Astrocyte (in vitro differentiated cells and primary cell): ENCODE data around the gene COX19. TPM values are rescaled to one million over a fixed set of nuclear protein-coding genes. Genes with fewer than 3 reads are reported as not detected.

ENCODE experiments used
- DNase-seq: peaks from one replicate; pipeline ENCODE4 v3.0.0-alpha.2; 2010; ENCODE audit warnings: low read depth
- FAIRE-seq: peaks from 2 replicates; lab custom pipeline; 2011; peaks lifted over from hg19 to GRCh38; lab: Jason Lieb, UNC
- H2AFZ ChIP-seq: 2 replicates; pipeline ENCODE4 v1.6.0; 2012; ENCODE audit warnings: low read depth, low read length, inconsistent platforms
- H3K27ac ChIP-seq: 2 replicates; pipeline ENCODE4 v1.5.1; 2011; ENCODE audit warnings: low read depth, low read length, inconsistent platforms
- H3K27me3 ChIP-seq: 2 replicates; pipeline ENCODE4 v1.6.0; 2011; ENCODE audit warnings: low read length, inconsistent platforms; ENCODE audit not compliant: insufficient read depth
- H3K36me3 ChIP-seq: 2 replicates; pipeline ENCODE4 v1.5.1; 2011; ENCODE audit warnings: low read length, inconsistent platforms; ENCODE audit not compliant: insufficient read depth
- H3K4me1 ChIP-seq: 2 replicates; pipeline ENCODE4 v1.5.1; 2011; ENCODE audit warnings: low read length, inconsistent platforms; ENCODE audit not compliant: insufficient read depth
- H3K4me2 ChIP-seq: 2 replicates; pipeline ENCODE4 v1.6.0; 2012; ENCODE audit warnings: low read length, inconsistent platforms
- H3K4me3 ChIP-seq: 2 replicates; pipeline ENCODE4 v1.5.1; 2011; ENCODE audit warnings: low read depth, mild to moderate bottlenecking, low read length, inconsistent platforms; ENCODE audit not compliant: insufficient read depth
- H3K79me2 ChIP-seq: 2 replicates; pipeline ENCODE4 v1.6.0; 2012; ENCODE audit warnings: mild to moderate bottlenecking, low read length, inconsistent platforms; ENCODE audit not compliant: insufficient read depth
- H3K9ac ChIP-seq: 2 replicates; pipeline ENCODE4 v1.6.0; 2012; ENCODE audit warnings: mild to moderate bottlenecking, low read length, inconsistent platforms
- H3K9me3 ChIP-seq: 2 replicates; pipeline ENCODE4 v1.5.1; 2012; ENCODE audit warnings: low read depth, mild to moderate bottlenecking, low read length, inconsistent platforms; ENCODE audit not compliant: insufficient read depth
- H4K20me1 ChIP-seq: 2 replicates; pipeline ENCODE4 v1.6.0; 2012; ENCODE audit warnings: low read length, inconsistent platforms; ENCODE audit not compliant: insufficient read depth
- H3K27ac Mint-ChIP-seq: one replicate; pipeline ENCODE4 v1.8.0; 2021; ENCODE audit warnings: mild to moderate bottlenecking, mixed read lengths; ENCODE audit not compliant: unreplicated experiment
- H3K27me3 Mint-ChIP-seq: one replicate; pipeline ENCODE4 v1.8.0; 2021; ENCODE audit warnings: low read depth, mixed read lengths; ENCODE audit not compliant: unreplicated experiment
- H3K36me3 Mint-ChIP-seq: one replicate; pipeline ENCODE4 v1.8.0; 2021; ENCODE audit warnings: low read depth, mixed read lengths; ENCODE audit not compliant: unreplicated experiment
- H3K4me1 Mint-ChIP-seq: one replicate; pipeline ENCODE4 v1.8.0; 2021; ENCODE audit warnings: low read depth, mixed read lengths; ENCODE audit not compliant: unreplicated experiment
- H3K4me3 Mint-ChIP-seq: one replicate; pipeline ENCODE4 v1.8.0; 2021; ENCODE audit warnings: mild to moderate bottlenecking, moderate library complexity, mixed read lengths; ENCODE audit not compliant: unreplicated experiment
- H3K9me3 Mint-ChIP-seq: one replicate; pipeline ENCODE4 v1.8.0; 2021; ENCODE audit warnings: mild to moderate bottlenecking, mixed read lengths; ENCODE audit not compliant: unreplicated experiment
- EZH2 ChIP-seq: IDR thresholded peaks from 2 replicates; pipeline ENCODE4 v1.6.1; 2012; ENCODE audit warnings: mild to moderate bottlenecking, low read length, inconsistent platforms; ENCODE audit not compliant: insufficient read depth
- total RNA-seq: library from RNA; stranded (reverse); gene quantifications from 2 replicates; pipeline ENCODE4 v1.2.1, GENCODE V29; 2021
- TF ChIP-seq, protein P1 (sequence below): IDR thresholded peaks from 2 replicates; pipeline ENCODE4 v1.5.1; 2011; ENCODE audit warnings: low read depth, mild to moderate bottlenecking, inconsistent platforms, low read length, moderate library complexity; ENCODE audit not compliant: insufficient read depth

Gene COX19
- total RNA-seq, 1 donor from 2014 or later: 13.4 TPM

DNA sequence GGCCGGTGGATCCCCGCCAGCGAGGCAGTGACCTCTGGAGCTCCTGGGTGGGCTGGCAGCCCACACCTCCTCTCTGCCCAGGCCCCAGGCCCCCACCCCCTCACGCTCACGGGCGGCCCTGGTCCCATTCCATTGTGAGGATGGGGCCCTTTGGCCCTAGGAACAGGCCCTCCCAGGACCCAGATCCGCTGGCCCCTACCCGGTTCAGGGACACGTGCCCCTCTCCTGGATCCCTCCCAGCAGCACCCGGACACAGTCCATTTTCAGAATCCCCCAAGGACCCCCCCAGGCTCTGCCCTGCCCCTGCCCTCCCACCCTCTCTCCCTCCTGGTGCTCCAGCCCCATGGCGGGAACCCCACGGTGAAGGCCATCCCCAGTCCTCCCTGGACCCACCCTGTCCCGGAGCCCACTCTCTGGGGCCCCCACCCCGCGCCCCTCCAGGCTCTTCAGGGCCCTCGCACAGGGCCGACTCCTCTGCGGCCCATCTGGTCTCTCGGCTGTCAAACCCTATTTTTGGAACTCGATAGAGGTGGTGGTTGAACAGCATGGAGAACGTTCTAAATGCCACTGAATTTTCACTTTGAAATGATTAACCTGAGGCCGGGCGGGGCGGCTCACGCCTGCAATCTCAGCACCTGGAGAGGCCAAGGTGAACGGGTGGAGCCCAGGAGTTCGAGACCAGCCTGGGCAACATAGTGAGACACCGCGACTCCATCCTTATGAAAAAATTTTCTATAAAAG lies 28.9 kb downstream of the COX19 start:
- H3K4me3 Mint-ChIP-seq: no peak overlapping the region
- Histone ChIP-seq H4K20me1 (no peaks in the 10 kb centered on the region), H3K27me3 (peaks cover 5% of the 10 kb centered on the region), H3K36me3 (no peaks in the 10 kb centered on the region), H3K4me3 (no peak overlapping the region), H3K9me3 (no peaks in the 10 kb centered on the region), H3K9ac (no peak overlapping the region), H3K4me1 (no peaks in the 10 kb centered on the region), H3K27ac (no peak overlapping the region), H3K4me2 (no peak overlapping the region), H3K79me2 (no peaks in the 10 kb centered on the region), H2AFZ (no peak overlapping the region)
- no peaks in the 10 kb centered on the region for H3K4me1 Mint-ChIP-seq
- peaks cover 17% of the 10 kb centered on the region for H3K27me3 Mint-ChIP-seq
- DNase-seq: no peak
- TF ChIP-seq, protein P1, sequence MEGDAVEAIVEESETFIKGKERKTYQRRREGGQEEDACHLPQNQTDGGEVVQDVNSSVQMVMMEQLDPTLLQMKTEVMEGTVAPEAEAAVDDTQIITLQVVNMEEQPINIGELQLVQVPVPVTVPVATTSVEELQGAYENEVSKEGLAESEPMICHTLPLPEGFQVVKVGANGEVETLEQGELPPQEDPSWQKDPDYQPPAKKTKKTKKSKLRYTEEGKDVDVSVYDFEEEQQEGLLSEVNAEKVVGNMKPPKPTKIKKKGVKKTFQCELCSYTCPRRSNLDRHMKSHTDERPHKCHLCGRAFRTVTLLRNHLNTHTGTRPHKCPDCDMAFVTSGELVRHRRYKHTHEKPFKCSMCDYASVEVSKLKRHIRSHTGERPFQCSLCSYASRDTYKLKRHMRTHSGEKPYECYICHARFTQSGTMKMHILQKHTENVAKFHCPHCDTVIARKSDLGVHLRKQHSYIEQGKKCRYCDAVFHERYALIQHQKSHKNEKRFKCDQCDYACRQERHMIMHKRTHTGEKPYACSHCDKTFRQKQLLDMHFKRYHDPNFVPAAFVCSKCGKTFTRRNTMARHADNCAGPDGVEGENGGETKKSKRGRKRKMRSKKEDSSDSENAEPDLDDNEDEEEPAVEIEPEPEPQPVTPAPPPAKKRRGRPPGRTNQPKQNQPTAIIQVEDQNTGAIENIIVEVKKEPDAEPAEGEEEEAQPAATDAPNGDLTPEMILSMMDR: no peak
- TF ChIP-seq EZH2: no peak
- no peak overlapping the region for H3K27ac Mint-ChIP-seq
- FAIRE-seq: no peak
- peaks cover 4% of the 10 kb centered on the region for H3K9me3 Mint-ChIP-seq
- no peaks in the 10 kb centered on the region for H3K36me3 Mint-ChIP-seq

DNA sequence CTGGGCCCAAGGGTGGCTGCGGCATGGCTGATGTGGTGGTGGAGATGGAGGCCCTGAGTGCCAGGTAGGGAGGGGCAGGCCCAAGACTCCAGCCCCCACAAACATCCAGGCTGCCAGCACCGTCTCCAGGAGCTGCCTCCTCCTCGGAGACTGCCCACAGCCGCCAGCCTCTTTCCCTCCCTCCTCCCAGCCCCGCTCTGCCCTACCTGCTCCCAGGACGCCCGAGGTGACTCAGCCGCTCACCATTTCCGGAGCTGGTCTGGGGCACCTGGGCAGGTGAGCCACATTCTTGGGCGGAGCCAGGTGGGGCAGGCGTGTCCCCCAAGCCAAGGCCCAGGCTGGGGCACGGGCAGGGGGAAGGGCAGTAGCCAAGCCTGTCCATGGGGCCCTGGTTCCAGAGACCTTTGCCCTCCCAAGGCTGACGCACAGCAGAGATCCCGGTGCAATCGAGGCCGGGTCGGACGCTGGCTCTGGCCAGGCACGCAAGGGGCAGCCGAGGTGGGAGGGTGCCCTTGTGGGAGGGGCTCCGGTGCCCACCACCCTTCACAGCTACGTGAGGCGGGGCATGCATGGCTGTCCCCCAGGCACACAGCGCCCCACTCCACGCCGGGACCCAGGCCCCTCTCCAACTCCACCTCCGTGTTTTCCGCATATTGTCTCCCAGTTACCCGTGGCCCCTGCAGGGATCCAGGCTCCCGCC lies 29.6 kb downstream of the COX19 start:
- no peak for FAIRE-seq
- Histone ChIP-seq H3K36me3 (no peaks in the 10 kb centered on the region), H3K4me1 (no peaks in the 10 kb centered on the region), H3K4me3 (no peak overlapping the region), H3K9ac (no peak overlapping the region), H3K27me3 (peaks cover 5% of the 10 kb centered on the region), H3K9me3 (no peaks in the 10 kb centered on the region), H3K27ac (no peak overlapping the region), H3K4me2 (no peak overlapping the region), H3K79me2 (no peaks in the 10 kb centered on the region), H4K20me1 (no peaks in the 10 kb centered on the region), H2AFZ (no peak overlapping the region)
- no peak overlapping the region for H3K27ac Mint-ChIP-seq
- no peak overlapping the region for H3K4me3 Mint-ChIP-seq
- H3K36me3 Mint-ChIP-seq: no peaks in the 10 kb centered on the region
- H3K27me3 Mint-ChIP-seq: peaks cover 20% of the 10 kb centered on the region
- no peaks in the 10 kb centered on the region for H3K4me1 Mint-ChIP-seq
- no peak for DNase-seq
- TF ChIP-seq, protein P1: no peak
- peaks cover 4% of the 10 kb centered on the region for H3K9me3 Mint-ChIP-seq

DNA sequence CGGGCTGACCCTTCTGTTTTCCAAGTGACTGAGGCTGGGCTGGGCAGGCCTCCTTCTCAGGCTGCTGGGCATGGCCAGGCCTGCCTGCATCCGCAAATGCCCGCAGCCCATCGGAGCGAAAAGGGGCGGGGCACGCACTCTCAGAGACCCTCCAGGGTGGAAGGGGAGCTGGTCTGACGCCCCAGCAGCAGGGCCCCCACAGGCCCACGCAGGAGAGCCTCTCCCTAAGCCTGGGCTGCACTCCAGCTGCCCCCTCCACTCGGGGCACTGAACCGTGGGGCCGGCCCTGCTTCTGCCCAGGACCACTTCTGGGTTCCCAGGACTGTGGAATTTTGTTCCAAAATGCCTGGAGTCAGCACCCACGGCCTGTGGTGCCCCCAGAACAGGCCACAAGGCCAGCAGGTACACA lies 30.2 kb downstream of the COX19 start:
- H3K9me3 Mint-ChIP-seq: peaks cover 8% of the 10 kb centered on the region
- FAIRE-seq: no peak
- no peak overlapping the region for H3K27ac Mint-ChIP-seq

More for the DNA sequence above, 30.2 kb downstream of the COX19 start:
- Histone ChIP-seq H3K27ac (no peak overlapping the region), H3K36me3 (no peaks in the 10 kb centered on the region), H3K79me2 (no peaks in the 10 kb centered on the region), H3K4me1 (no peaks in the 10 kb centered on the region), H3K27me3 (peaks cover 8% of the 10 kb centered on the region), H3K4me2 (no peak overlapping the region), H3K9ac (no peak overlapping the region), H2AFZ (no peak overlapping the region), H3K9me3 (peaks cover 2% of the 10 kb centered on the region), H3K4me3 (no peak overlapping the region), H4K20me1 (no peaks in the 10 kb centered on the region)
- Mint-ChIP-seq H3K27me3 (peaks cover 24% of the 10 kb centered on the region), H3K36me3 (no peaks in the 10 kb centered on the region), H3K4me1 (no peaks in the 10 kb centered on the region), H3K4me3 (no peak overlapping the region)
- no peak for TF ChIP-seq EZH2
- DNase-seq: no peak
